AG09309 (cell line): ENCODE measurements around the gene PTPRN2.

Source experiments
- DNase-seq: peaks from one replicate; pipeline ENCODE4 v3.0.0-alpha.2; 2010; ENCODE audit warnings: low read depth
- H3K4me3 ChIP-seq: 2 replicates; pipeline ENCODE4 v1.5.1; 2011; ENCODE audit warnings: mild to moderate bottlenecking, low read depth, low read length, moderate library complexity; ENCODE audit not compliant: control insufficient read depth
- CTCF ChIP-seq: IDR thresholded peaks from 2 replicates; pipeline ENCODE4 v1.5.1; 2011; ENCODE audit warnings: mild to moderate bottlenecking, low read depth, low read length, inconsistent platforms; ENCODE audit not compliant: insufficient read depth, control insufficient read depth; ENCODE audit errors: missing control alignments

PTPRN2 gene

GRCh38 chr7:157652161-157652953 is 935.3 kb downstream of the PTPRN2 start:
- no peak overlapping the region for H3K4me3 ChIP-seq
- no peak for TF ChIP-seq CTCF
- no peak for DNase-seq

- H3K4me3 ChIP-seq: no peak overlapping the region
- no peak for DNase-seq
- no peak for TF ChIP-seq CTCF
Measured at GRCh38 chr7:157651366-157652160, 936.1 kb downstream of the PTPRN2 start.

DNA sequence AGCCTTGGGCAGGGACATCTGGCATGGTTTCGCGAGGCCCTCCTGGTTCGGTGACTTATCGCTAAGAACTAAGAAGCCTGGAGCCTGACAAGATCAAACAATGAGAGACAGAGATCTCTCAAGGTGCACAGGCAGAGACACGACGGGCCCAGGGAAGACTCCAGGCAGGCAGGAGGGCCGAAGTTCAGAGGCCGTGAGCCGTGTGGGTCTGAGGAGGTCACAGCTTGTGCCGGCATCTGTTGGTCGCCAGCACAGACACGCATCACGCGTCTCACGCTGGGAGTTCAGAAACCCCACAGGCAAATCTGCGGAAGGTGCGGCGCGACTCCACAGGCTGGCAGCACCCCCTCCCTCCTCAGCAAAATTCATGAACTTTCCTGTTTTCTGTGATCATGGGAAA is 936.8 kb downstream of the PTPRN2 start:
- H3K4me3 ChIP-seq: no peak overlapping the region
- TF ChIP-seq CTCF: no peak
- DNase-seq: no peak

- no peak for TF ChIP-seq CTCF
- DNase-seq: no peak
- H3K4me3 ChIP-seq: no peak overlapping the region
Measured at GRCh38 chr7:157650131-157650631, 937.4 kb downstream of the PTPRN2 start.

DNA sequence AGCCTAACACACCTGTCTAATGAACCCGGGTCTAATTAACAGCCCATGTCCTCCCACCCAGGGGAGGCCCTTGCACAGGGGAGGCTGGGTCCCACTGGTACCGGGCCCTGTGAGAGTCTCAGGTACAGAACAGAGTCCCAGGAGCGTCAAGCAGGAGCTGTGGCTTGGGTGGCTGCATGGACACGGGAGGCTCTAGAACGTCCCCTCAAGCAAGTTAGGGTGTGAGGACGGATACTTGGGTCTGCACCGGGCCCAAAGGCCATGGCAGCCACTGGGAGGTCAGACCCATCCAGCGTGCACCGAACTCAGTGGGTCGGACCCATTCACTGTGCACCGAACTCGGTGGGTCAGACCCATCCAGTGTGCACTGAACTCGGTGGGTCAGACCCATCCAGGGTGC is 941.1 kb downstream of the PTPRN2 start:
- no peak for TF ChIP-seq CTCF
- DNase-seq: no peak
- no peak overlapping the region for H3K4me3 ChIP-seq

- H3K4me3 ChIP-seq: no peak overlapping the region
- TF ChIP-seq CTCF: no peak
- DNase-seq: no peak
Measured at GRCh38 chr7:157645539-157645938, 942.1 kb downstream of the PTPRN2 start.
